ENCODE measurements around the gene ARHGAP6. TPM values are rescaled to one million over a fixed set of nuclear protein-coding genes. Genes with fewer than 3 reads are reported as not detected.

ARHGAP6 gene
- total and polyA plus RNA-seq, 9 of the 15 experiments (the other 6 are each of a cell fraction or from before 2014, with no cell fraction given), result 12.5 to 63.6 (median 41.8) TPM

- H3K9me1 ChIP-seq (ENCODE audit: control insufficient read depth, insufficient read depth, low read length), result no peaks in the 10 kb centered on the region
- ChIA-PET CTCF (ENCODE audit: low intra/inter-chr PET ratio) (no interaction called here), POLR2A (no interaction called here)
- H3K9ac ChIP-seq (ENCODE audit: insufficient read depth in 1 of 2, low read depth in 2 of 2, low read length in 2 of 2), result no peak overlapping the region
- WGBS (ENCODE audit: insufficient coverage, low coverage, missing lambda C conversion rate), result 85% methylated on average over 5 of the region's 5 CpGs
- in situ Hi-C loops (cut with MboI), result no loop called here
- no peaks in the 10 kb centered on the region; the same call in 2 of the 3 replicates for H3K79me2 ChIP-seq (ENCODE audit: control insufficient read depth, insufficient read depth, low read length)
- BruUV-seq (replicated peaks), result no TSS peak
- H3K4me2 ChIP-seq (ENCODE audit: insufficient read depth, low read length), result no peak overlapping the region
- ATAC-seq (no peak), FAIRE-seq (no peak), DNase-seq (ENCODE audit: extremely low read depth in 1 of 4, low spot score in 3 of 4) (no peak)
- H3K27ac ChIP-seq (ENCODE audit: extremely low read depth, low read depth, low read length), result no peak overlapping the region
- H3K27me3 ChIP-seq (ENCODE audit: control insufficient read depth in 2 of 2, insufficient read depth in 2 of 2, low read length in 2 of 2), result no peaks in the 10 kb centered on the region
- TF ChIP-seq FOXP1 (CRISPR knock-in tag; IDR thresholded peaks at IDR 0.05), result no peak
- no peak for TF ChIP-seq FOXK2 (conservative IDR thresholded peaks at IDR 0.05 in 1 of 2, IDR thresholded peaks at IDR 0.05 in 1 of 2; ENCODE audit: low read depth in 2 of 2)
- TF ChIP-seq SIN3B (IDR thresholded peaks at IDR 0.05; ENCODE audit: low read depth), result no peak
- no peak for TF ChIP-seq NELFE (IDR thresholded peaks at IDR 0.05; ENCODE audit: insufficient read depth, insufficient read length)
- TF ChIP-seq BRF1 (IDR thresholded peaks at IDR 0.05; ENCODE audit: borderline replicate concordance, extremely low read depth, insufficient read length), result no peak
- TF ChIP-seq ZNF668 (CRISPR knock-in tag; IDR thresholded peaks at IDR 0.05), result no peak
- no peak for TF ChIP-seq PTTG1 (tag; IDR thresholded peaks at IDR 0.05; ENCODE audit: low read depth)
- no peak for TF ChIP-seq ZNF280A (IDR thresholded peaks at IDR 0.05; ENCODE audit: low read depth, partially characterized antibody)
- TF ChIP-seq PHTF2 (CRISPR knock-in tag; IDR thresholded peaks at IDR 0.05), result no peak
- TF ChIP-seq ZNF143 (CRISPR knock-in tag; IDR thresholded peaks at IDR 0.05), result no peak
- no peak for TF ChIP-seq ZNF586 (CRISPR knock-in tag; conservative IDR thresholded peaks at IDR 0.05)
- H3K36me3 ChIP-seq (ENCODE audit: control insufficient read depth, insufficient read depth, low read length), result peaks cover 39% of the 10 kb centered on the region; the same call in 2 of the 3 replicates
- H3K4me1 ChIP-seq (replicated peaks in 1 of 2; ENCODE audit: control insufficient read depth in 2 of 2, insufficient read depth in 2 of 2, low read length in 2 of 2), result no peaks in the 10 kb centered on the region; a peak in 1 of 5 replicates
- no peak overlapping the region for H2AFZ ChIP-seq (ENCODE audit: low read depth, low read length)
- no peak overlapping the region for H3K4me3 ChIP-seq
- intact Hi-C loops (cut with micrococcal nuclease), result no loop called here
- H4K20me1 ChIP-seq (replicated peaks; ENCODE audit: control insufficient read depth, insufficient read depth, low read length), result no peaks in the 10 kb centered on the region
- H3K9me3 ChIP-seq (replicated peaks; ENCODE audit: control insufficient read depth, insufficient read depth, low read depth, low read length), result no peaks in the 10 kb centered on the region
Observed at GRCh38 chrX:11193035-11193469, 472.7 kb downstream of the ARHGAP6 start.
